ENCODE measurements around the gene BCKDK.

BCKDK gene

DNA sequence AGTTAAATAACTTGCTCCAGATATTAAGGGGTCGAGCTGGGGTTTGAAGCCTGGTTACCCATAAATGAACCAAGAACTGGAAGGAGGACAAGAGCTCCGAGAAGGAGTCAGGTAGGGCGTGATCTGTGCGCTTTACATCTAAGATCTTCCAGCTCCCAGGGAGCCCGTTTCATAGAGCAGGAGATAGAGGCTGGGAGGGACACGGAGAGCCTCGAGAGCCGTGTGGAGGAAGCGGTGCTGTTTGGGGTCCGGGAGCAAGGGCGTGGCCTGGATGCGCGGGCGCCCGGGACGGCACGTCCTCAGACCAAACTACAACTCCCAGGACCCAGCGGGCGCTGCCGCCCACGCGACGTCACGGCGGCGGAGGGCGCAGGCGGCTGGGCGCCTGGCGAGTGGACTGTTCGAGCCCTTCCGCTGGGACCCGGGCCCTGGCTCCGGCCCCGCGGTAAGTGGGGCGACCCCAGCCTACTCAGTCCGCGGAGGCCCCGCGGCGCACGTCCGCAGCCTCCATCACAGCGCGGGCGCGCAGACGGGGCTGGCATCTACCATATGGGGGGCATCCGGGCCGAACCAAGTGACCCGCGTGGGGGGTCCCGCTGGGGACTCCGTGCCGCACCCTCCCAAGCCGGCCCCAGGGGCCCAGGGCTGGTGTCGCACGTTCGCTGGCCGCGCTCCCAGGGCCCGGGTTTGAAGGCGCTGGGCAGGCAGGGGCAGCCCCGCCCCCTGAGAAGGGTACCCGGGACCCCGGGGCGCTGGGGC lies at the start of gene BCKDK:
Gene BCKDK, plus strand, starts transcription at position 352 of the 759 bp plus-strand sequence. CDS start 838 bp downstream, outside the sequence.
- peak; percentile 75 for DNase-seq

DNA sequence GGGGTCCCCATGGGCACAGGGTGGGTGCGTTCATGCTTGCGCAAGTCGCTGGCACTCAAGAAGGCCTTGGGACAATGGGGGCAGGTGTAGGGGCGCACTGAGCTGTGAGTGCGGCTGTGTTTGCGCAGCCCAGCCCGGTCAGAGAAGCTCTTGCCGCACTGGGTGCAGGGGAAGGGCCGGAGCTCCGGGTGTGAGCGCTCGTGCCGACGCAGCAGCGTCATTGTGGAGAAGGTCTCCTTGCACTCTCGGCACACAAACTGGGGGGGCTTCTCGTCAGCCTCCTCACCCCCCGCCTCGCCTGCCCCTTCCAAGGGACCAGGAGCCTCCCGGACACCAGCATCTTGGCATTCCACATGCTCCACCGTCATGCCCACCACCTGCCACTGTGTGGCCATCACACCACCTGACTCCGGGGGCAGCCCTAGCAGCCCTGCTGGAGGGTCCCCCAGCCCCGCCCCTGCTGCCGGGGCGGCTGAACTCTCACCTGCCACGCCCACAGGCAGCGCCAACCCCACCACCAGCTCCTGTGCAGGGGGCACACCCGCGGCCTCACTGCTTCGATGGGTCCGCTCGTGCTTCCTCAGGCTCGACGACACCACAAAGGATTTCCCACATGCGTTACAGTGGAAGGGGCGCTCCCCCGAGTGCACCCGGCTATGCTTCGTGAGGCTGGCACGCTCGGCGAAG lies 46.9 kb upstream of the BCKDK start:
- no peak for DNase-seq

DNA sequence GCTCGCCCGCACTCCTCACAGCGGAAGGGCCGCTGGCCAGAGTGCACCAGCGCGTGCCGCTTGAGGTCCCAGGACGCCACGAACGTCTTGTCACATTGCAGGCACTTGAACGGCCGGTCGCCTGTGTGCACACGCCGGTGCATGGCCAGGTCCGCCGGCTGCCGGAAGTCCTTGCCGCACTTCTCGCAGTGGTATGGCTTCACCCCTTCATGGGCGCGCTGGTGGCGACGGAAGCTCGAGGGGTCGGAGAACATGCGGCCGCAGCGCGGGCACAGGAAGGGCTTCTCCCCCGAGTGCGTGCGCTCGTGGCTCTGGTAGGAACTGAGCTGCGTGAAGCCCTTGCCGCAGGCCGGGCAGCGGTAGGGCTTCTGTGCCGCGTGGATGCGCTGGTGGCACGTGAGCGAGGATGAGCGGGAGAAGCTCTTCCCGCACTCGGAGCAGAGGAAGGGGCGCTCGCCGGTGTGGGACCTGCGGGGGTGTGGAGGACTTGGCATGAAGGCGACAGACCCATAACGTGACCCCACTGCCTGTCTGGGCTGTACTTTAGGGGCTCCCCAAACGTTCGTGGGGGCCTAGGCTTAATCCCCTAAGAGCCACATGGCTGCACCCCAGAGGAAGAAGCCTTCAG lies 46.3 kb upstream of the BCKDK start:
- DNase-seq: no peak

DNA sequence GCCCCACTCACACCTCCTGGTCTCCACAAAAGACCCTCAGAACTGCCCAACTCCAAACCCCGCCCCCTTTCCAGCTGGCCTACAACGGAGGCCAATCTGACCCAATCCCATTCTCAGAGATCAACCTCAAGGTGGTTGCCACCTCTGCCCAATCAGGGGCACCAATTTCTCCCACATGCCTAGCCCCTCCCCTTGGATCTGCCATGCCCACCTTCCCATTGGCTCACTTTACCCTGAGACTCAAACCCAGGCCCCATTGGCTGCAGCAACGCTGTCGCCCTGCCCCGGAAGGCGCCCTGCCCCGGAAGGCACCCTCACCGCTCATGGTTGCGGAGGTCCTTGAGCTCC lies 44.7 kb upstream of the BCKDK start:
- no peak for DNase-seq

DNA sequence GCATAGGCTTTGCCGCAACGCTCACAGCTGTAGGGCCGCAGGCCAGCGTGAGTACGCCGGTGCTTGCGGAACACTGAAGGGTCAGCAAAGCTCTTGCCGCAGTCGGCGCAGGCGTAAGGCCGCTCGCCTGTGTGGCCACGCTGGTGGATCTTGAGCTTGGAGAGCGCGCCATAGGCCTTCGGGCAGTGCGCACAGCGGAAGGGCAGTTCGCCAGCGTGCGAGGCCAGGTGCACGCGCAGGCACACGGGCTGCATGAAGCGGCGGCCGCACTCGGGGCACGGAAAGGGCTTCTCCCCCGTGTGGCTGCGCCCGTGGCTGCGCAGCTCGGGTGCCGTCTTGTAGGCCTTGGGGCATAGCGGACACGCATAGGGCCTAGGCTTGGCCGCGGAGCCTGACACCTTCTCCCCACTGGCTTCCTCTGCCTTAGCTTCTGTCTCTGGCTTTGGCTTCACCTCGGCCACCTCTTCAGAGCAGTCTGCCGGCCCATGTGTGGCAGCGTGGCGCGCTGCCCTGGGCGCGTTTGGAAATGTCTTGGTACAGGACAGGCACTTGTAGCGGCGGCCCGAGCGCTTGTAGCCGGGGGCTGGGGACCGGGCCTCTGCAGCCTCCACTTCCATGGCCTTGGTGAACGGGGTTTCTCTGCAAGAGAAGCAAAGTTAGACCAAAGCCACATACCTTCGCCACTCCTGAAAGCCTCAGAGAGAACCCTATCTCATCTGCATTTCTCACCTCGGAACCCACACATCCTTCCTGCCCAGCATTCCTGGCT lies 44.2 kb upstream of the BCKDK start:
- DNase-seq: no peak

DNA sequence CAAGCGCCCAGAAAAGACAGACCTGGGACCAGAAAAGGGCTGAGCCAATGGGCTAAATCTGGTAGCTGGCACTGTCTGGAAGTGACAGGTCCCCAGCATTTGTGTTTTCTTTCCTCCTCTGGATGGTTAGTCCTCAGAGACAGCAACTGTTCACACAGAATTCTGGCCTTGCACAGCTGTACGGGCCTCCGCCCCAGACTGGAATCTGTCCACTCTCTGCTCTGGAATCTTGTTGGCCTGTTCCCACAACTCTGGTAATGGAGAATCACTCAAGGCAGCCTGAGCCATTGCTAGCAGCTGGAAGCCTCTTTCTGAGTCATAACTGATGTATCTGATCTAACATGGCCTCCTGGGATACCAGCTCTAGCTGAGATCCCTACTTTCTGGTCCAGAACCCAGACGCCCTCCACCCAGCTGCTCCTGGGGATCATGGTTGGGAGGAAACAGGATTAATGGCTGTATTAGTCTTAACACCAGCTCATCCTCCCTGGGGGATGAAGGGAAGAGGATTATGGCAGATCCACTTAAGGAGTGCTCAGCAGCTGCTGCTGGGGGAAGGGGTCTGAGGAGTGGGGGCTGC lies 43.2 kb upstream of the BCKDK start:
- no peak for DNase-seq

DNA sequence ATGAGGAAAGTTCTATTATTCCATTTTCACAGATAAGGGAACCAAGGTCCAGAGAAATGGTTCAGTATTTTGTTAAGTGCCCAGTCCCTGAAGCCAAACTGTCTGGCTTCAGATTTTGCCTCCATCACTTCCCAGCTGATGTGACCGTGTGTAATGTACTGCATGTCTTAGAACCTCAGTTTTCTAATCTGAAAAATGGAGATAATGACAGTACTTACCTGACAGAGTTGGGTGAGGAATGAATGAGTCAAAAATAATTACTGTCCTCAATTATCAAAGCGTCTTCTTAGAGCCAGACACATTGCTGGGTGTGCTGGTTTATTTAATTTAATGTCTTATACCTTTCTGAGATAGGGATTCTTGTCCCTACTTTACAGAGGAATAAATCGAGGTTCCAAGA lies 40.8 kb upstream of the BCKDK start:
- no peak for DNase-seq

DNA sequence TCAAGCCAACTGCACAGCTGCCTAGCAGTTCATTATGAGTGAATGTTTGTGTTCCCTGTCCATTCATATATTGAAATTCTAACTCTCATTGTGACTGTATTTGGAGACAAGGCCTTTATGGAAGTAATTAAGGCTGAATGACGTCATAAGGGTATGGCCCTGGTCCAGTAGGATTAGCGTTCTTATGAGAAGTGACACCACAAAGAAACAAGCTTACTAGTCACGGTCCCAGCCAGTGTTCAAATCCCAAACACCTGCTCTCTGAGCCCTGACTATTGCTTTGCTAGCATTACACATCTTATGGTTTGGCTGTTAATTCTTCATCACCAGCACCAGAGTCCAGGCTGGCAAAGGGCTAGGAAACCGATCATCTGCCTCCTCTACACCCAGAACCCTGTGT lies 36.3 kb upstream of the BCKDK start:
- DNase-seq: no peak

DNA sequence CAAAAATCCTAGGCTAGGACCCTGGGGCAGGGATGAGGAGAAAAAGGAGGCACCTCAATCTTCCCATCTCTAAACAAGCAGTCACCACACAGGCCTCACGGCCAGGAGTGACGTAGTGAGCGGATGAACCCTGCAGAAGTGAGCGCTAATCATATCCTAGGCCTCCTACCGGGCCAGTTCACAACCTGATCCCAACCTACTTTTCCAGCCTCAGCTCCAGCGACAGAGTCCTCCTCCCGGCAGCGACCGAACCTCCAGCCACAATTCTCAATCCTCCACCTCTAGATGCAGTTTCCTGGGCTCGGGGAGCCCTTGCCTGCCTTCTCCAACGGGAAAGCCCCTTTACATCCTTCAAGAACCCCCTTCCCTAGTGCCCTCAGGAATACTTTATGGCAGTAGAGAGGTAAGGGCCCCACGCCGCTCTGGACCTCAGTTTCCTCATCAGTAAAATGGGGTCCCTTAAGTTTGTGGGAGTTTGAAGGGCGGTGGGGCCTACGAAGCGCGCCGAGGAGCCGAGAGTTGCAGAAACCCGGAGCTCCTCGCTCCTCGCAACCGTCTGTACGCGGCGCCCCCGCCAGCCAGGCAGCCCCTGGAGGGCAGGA lies 35.5 kb upstream of the BCKDK start:
- no peak for DNase-seq

DNA sequence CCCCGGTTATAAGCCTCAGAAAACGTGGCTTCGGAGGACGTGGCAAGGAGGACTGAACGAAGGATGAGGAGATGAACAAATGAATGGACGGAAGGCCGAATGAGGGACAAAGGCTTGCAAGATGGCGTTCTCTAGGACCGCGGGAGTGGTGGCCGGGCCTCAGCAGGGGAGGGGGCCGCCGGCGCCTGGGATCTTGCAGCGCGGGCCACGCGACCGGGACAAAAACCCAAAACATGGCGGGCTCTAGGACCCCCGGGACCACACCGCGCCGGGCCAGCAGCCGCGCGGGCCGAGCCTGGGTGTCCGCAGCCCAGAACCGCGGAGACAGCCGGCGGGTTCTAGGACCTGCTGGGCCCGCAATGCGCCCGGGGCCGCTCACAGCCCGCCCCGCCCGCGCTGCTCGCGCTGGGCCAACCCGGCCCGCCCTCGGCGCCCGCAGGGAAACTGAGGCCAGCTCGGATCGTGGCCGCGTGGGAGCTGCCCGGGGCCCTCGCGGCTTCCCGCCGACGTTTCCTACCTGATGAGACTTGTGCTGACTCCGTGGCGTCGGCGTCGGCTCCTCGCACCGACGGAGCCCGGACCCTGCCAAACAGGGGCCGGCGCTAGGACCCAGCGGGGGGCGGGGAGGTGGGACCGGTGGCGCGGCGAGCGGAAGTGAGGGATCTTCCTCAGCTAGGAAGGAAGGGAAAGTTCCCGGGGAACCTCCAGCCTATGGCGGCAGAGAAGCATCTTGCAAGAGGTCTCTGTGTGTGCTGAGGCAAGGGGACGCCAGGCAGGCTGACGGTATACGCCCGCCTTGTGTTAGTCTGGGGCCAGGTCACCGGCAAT lies 34.8 kb upstream of the BCKDK start:
- DNase-seq: peak; percentile 90

DNA sequence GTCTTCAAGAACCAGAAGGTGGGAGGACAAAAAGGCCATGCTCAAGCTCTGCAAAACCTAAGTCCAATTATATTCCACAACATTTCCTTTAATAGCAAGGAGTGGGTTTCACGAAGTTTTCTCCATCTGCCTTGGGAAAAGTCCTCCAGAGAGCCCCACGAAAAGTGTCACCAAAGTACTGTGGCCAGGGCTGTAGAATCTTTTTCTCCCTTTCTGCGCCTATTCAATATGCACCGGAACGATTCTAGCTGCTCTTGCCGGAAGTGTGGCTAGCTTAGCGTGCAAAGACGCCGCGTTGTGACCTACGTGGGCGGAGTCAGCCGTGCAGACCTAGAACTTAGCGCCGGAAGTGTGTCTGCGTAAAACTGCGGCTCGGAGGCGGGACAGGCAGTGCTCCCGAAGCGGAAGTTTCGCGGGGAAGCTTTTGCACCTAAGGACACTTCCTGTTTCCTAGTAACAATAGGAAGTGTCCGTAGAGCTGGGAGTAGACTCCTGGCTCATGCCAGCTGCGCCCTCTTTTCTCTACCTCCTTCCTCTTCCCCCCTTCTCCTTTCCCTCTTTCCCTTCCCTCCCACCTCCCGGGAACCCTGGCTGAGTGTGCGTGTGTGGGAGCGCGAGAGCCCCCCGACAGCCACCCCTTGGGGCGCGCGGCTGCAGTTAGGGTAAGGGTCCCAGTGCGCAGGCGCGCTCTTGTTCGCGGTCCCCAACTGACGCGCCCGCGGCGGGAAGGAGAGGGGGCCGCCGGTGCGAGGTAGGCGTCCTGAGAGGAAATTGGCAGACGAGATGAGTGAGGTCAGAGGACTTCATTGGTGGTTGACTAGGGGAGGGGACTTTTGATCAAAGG lies 34.0 kb upstream of the BCKDK start, which contains the start of the genes ZNF646 and ZNF668:
Gene ZNF646, plus strand, starts transcription at position 453 of the 844 bp plus-strand sequence. CDS start 1,903 bp downstream, outside the sequence.
Gene ZNF668, minus strand, starts transcription at position 271 of the 844 bp plus-strand sequence. CDS start 9,781 bp downstream, outside the sequence.
- peak; percentile 100 for DNase-seq

DNA sequence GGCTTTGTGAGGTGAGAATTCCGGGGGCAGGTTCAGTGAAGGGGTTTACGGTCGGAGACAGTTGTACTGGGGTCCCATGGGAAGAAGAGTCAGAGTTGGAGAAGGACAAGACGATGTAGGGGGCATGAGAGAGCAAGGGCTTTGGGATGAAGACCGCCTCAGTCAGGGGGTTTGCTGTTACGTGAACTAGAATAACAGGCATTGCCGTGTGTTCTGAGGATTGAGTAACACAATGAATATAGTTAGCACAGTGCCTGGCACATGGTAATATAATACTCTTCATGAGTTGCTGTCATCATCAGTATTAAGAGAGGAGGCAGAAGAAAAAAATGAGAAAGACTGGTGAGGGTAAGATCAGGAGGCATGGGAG lies 33.4 kb upstream of the BCKDK start:
- DNase-seq: no peak

DNA sequence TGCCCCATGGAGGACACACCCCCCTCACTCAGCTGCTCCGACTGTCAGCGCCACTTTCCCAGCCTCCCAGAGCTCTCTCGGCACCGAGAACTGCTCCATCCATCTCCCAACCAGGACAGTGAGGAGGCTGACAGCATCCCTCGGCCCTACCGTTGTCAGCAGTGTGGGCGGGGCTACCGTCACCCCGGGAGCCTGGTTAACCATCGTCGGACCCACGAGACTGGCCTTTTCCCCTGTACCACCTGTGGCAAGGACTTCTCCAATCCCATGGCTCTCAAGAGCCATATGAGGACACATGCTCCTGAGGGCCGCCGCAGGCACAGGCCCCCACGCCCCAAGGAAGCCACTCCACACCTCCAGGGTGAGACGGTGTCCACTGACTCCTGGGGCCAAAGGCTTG lies 31.9 kb upstream of the BCKDK start:
- DNase-seq: no peak

DNA sequence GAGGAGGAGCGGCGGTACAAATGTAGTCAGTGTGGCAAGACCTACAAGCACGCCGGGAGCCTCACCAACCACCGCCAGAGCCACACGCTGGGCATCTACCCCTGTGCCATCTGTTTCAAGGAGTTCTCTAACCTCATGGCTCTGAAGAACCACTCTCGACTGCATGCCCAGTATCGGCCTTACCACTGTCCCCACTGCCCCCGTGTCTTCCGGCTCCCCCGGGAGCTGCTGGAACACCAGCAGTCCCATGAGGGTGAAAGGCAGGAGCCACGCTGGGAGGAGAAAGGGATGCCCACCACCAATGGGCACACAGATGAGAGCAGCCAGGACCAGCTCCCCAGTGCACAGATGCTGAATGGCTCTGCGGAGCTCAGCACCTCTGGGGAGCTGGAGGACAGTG lies 31.2 kb upstream of the BCKDK start:
- DNase-seq: no peak

DNA sequence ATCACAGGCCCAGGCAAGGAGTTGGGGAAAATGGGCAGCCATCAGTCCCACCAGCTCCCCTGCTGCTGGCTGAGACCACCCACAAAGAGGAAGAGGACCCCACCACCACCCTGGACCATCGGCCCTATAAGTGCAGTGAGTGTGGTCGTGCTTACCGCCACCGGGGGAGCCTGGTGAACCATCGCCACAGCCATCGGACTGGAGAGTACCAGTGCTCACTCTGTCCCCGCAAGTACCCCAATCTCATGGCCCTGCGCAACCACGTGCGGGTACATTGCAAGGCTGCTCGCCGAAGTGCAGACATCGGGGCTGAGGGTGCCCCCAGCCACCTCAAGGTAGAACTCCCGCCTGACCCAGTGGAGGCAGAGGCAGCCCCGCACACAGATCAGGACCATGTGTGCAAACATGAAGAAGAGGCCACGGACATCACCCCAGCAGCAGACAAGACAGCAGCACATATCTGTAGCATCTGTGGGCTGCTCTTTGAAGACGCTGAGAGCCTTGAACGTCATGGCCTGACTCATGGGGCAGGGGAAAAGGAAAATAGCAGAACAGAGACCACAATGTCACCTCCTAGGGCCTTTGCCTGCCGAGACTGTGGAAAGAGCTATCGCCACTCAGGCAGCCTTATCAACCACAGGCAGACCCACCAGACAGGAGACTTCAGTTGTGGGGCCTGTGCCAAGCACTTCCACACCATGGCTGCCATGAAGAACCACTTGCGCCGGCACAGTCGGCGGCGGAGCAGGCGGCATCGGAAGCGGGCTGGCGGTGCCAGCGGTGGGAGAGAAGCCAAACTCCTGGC lies 30.4 kb upstream of the BCKDK start:
- DNase-seq: no peak

DNA sequence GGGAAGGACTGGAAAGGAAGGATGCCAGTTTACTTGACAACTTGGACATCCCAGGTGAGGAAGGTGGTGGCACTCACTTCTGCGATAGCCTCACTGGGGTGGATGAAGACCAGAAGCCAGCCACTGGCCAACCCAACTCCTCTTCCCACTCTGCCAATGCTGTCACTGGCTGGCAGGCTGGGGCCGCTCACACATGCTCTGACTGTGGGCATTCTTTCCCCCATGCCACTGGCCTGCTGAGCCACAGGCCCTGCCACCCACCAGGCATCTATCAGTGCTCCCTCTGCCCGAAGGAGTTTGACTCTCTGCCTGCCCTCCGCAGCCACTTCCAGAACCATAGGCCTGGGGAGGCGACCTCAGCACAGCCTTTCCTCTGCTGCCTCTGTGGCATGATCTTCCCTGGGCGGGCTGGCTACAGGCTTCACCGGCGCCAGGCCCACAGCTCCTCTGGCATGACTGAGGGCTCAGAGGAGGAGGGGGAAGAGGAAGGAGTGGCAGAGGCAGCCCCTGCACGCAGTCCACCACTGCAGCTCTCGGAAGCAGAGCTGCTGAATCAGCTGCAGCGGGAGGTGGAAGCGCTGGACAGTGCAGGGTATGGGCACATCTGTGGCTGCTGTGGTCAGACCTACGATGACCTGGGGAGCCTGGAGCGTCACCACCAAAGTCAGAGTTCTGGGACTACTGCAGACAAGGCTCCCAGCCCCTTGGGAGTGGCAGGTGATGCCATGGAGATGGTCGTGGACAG lies 29.4 kb upstream of the BCKDK start:
- DNase-seq: no peak

DNA sequence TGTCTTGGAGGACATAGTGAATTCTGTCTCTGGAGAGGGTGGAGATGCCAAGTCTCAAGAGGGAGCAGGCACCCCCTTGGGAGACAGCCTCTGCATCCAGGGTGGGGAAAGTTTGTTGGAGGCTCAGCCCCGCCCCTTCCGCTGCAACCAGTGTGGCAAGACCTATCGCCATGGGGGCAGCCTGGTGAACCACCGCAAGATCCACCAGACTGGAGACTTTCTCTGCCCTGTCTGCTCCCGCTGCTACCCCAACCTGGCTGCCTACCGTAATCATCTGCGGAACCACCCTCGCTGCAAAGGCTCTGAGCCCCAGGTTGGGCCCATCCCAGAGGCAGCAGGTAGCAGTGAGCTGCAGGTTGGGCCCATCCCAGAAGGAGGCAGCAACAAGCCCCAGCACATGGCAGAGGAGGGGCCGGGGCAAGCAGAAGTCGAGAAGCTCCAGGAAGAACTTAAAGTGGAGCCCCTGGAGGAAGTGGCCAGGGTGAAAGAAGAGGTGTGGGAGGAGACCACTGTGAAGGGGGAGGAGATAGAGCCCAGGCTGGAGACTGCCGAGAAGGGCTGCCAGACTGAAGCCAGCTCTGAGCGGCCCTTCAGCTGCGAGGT lies 28.7 kb upstream of the BCKDK start:
- DNase-seq: no peak

DNA sequence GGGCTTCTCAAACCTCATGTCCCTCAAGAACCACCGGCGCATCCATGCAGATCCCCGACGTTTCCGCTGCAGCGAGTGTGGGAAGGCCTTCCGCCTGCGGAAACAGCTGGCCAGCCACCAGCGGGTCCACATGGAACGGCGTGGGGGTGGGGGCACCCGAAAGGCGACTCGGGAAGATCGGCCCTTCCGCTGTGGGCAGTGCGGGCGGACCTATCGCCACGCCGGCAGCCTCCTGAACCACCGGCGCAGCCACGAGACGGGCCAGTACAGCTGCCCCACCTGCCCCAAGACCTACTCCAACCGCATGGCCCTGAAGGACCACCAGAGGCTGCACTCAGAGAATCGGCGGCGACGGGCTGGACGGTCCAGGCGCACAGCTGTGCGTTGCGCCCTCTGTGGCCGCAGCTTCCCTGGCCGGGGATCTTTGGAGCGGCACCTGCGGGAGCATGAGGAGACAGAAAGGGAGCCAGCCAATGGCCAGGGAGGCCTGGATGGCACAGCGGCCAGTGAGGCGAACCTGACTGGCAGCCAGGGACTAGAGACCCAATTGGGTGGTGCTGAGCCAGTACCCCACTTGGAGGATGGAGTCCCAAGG lies 28.1 kb upstream of the BCKDK start:
- DNase-seq: no peak
